NAMALWA (cell line): ENCODE measurements around the gene STATH.
"Not testable (repeated sequence)": the region's sequence is repeated elsewhere in the genome, so short reads cannot be mapped to it uniquely, and the experiment has no call there.

Experiments
- DNase-seq: peaks from one replicate; pipeline ENCODE4 v3.0.0-alpha.2; 2015; ENCODE audit warnings: low spot score

STATH gene, protein sequence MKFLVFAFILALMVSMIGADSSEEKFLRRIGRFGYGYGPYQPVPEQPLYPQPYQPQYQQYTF

DNA sequence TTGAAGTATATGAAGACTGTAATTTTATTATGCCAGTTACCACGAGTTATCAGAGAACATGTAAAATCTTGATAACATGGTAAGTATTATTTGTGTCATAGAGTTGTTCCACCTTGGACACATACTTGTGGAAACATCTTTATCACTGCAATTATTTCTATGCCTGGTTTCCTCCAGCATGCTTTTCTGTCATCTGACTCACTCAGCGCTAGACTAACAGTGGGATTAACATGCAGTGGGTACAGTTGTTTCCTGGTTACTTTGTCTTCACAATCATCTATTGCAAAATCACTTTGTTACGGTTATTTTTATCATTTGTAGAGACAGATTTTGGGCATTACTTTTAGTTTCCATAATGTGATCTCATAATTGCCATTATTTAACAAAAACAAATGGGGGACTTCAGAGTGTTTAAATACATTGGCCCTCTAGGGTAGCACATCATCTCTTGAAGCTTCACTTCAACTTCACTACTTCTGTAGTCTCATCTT lies at the start of gene STATH:
STATH (plus strand) TSS at position 441 of the 491 bp plus-strand sequence. CDS start 2,472 bp downstream, outside the sequence.
- DNase-seq, result no peak

DNA sequence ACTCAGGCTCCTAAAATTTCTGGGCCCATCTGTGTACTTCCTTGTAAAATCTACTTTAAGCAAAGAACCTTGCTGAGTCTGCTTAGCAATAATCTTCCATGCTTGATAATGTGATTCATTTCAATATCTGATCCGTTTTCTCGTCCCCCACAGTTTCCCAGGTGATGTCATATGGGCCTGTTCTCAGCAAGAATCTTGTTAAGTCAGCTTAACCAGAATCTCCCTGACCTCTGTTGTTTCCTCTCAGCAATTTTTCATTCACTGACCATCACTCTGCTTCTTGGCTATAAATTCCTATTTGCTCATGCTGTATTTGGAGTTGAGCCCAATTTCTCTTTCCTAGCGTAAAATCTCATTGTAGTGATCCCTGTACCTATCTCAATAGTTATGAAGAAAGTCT lies 44.2 kb upstream of the STATH start:
- DNase-seq, result no peak

DNA sequence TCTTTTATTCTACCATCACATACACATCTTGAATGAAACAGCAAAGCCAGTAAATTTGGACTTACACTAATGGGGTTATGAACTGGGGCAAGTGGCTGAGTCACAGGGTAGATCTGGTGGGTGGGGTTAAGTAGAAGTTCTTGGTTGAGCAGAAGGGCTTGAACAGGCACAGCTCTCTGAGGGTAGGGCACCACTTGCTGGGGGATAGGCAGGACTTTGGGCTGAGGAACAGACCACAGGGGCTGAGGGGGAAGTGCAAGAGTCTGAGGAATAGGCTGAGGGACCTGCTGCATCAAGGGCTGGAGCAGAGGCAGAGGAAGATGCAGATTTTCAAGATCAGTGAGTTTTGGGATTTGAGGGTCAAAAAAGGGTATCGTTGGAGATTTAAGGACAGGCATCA lies 38.6 kb upstream of the STATH start:
- no peak for DNase-seq

DNA sequence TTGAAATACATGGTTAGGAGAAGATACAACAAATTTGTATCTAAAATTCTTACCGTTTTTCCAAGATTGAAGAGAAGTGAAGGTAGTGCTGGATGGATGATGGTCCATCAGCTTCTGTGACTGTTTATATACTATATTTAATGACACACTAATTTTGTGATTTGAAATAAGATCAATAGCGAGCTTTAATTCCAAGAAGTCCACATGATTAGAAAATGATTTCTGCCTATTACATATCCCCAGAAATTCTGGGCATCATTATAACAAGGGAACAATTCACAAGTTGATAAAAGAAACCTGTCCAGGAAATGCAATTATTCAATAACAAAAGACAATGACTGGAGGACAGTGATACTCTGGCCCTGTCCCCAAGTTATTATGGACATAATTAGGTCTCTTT lies 30.1 kb upstream of the STATH start, which contains the start of gene CSN2:
CSN2 (minus strand) TSS at position 101 of the 400 bp plus-strand sequence. CDS start 4,733 bp downstream, outside the sequence.
- no peak for DNase-seq

DNA sequence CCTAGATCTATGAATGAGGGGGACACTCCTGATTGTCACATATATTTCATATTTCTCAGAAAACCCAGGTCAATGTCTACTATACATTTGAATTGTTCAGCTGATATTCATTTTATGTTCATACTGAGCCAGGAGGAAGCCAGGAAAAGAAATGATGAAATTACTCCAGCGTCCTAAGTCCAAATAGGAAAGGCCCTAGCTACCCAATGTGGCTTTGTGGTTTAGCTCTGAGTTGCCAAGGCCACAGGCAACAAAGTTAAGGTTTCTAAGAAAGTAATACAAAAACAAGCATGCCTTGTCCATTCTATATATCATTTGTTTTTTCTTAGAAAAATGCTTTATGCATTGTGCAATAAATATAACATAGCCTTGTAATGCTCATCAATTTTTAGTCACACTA lies 25.7 kb upstream of the STATH start:
- no peak for DNase-seq

DNA sequence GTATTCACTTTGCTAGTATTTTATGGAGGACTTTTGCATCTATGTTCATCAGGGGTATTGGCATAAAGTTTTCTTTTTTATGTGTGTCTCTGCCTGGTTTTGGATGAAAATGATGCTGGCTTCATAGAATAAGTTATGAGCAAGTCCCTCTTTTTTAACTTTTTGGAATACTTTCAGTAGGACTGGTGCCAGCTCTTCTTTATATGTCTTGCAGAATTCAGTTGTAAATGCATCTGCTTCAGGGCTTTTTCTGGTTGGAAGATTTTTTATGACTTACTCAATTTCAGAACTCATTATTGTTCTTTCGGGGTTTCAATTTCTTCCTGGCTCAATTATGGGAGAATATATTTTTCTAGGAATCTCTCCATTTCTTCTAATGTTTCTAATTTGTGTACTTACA lies 21.1 kb upstream of the STATH start:
- DNase-seq, result no peak

DNA sequence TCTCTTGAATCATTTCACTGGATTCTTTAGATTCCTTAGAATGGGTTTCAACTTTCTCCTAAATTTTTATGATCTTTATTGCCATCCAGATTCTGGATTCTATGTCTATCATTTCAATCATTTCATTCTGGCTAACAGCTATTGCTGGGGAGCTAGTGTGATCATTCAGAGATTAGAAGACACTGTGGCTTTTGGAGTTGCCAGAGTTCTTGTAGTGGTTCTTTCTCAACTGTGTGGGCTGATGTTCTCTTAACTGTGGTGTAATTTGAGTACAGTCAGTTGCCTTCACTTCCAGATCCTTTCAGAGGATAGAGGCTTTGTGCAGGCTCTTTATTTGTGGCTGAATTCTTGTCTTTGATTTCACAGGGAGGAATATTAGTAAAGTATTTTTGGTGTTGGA lies 18.2 kb upstream of the STATH start:
- no peak for DNase-seq

DNA sequence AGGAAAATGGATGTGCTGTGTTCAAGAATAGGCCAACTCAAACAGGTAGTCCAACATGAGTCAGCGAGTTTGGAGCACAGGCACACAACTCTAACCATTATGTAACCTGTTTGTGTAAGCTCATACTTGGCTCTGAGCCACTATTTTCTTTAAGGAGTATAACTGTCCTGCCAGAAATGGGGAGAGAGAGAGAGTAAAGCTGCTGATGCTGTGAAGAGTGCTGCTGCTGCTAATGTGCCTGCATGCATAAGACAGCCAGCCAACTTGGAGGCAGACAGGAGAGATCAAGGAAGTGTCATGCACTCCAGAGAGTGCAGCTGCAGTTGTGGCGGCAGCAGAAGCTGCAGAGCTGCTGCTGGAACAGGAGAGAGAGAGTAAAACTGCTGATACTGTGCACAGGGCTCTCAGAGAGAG lies 11.7 kb upstream of the STATH start:
- DNase-seq, result no peak

DNA sequence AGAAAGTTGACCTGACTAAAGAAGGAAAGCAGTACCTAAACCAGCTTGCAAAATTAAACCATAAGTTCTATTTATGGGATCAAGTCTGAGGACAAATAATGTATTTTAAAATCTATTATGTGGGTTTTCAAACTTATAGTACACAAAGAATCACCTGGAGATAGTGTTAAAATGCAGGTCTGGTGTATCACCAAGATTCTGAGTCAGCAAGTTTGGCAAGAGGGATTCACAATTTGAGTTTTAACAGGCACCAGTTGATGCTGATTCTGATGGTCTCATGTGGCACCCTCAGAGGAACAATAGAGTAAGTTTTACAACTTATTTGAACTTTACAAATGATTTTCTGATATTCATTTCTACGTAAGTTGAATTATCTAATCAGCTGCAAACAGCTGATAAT lies 9.1 kb upstream of the STATH start:
- DNase-seq, result no peak

DNA sequence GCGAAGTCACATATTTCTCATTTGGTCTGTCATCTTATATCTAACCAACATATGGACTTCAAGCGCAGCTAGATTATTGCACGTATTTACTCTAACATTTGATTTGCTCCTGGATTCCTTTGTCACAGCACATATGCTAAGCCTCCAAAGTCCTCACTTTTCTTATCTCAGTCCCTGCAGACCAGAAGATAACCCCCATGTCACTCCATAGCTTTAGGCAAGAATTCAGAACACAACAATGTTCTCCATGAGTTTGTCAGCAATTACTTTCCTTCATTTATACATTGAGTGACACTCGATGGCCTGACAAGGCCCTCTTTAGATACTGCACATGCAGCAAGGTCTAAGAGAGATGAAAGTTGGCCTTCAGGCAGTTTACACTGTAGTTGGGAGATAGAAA lies 4.8 kb upstream of the STATH start:
- DNase-seq, result no peak

DNA sequence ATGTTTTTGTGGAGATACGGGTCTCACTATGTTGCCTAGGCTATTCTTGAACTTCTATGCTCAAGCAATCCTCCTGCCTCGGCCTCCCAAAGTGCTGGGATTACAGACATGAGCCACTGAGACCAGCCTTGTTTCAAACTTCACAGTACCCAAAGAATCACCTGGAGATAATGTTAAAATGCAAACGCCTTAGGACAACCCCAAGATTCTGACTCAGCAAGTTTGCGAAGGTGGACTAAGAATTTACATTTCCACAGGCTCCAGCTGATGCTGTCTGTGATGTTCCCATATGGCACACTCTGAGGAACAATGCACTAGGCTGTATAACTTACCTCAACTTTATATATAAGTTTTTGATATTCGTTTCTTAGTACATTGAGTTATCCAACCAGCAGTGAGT lies 984 bp upstream of the STATH start:
- no peak for DNase-seq

DNA sequence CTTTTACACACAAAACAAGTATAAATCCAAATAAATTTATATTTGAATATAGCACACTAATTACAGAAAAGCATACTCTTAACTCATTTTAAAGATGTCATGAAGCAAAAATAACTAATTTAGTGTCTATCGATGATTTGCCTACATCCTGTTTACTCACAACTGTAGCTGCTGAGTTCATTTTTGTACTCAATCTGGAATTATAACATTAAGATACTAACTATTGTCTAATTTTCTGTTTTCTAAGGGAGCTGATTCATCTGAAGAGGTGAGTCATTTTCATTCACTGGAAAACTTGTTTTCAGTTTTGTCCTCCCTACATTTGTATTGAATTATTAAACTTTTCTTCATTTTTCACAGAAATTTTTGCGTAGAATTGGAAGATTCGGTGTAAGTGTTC lies 3.7 kb downstream of the STATH start:
- DNase-seq, result no peak

DNA sequence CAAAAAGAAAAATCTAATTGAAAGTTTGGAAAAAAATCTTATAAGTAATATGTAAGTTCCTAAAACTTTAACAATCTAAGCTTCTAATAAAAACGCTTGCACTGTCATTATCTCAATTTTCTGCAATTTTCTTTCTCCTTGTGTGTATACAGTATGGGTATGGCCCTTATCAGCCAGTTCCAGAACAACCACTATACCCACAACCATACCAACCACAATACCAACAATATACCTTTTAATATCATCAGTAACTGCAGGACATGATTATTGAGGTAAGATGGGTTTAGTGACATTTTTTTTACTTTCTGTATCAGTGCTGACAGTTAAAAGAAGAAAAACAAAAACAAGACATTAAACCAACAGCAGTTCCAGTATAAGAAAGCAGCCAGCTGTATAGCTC lies 4.9 kb downstream of the STATH start:
- DNase-seq, result no peak

DNA sequence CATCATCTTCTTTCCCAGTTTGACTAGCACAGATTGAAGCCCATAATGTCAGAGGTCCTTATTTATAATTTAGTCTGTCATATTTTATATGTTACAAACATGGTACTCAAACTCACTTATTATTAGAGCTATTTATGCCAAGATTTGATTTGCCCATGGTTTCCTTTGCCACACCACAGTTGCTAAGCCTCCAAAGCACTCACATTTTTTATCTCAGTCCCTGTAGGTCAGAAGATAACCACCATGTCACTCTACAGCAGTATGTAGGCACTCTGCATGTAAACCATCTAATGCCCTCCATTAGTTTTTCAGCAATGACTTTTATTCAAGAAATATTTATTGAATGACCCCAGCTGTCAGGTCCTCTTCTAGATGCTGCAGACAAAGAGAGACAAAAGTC lies 6.7 kb downstream of the STATH start:
- DNase-seq, result no peak

DNA sequence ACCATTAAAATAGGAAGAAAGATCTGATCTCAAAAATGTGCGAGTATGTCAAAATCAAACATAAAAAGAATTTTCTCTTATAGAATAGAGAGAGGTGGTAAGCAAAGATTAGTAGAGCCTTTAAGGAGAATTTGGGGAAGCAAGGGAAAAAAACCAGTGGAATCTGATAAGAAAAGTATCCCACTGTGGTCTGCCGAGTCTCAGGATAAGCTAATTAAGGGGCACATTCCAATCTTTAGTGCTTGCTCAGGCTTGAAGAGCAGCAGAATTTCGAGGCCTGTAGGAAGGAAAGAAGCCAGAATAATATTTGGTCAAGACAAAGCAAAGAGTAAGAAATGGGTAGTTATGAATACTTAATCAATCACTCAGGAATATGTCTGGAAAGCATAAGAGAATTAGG lies 13.0 kb downstream of the STATH start:
- no peak for DNase-seq

DNA sequence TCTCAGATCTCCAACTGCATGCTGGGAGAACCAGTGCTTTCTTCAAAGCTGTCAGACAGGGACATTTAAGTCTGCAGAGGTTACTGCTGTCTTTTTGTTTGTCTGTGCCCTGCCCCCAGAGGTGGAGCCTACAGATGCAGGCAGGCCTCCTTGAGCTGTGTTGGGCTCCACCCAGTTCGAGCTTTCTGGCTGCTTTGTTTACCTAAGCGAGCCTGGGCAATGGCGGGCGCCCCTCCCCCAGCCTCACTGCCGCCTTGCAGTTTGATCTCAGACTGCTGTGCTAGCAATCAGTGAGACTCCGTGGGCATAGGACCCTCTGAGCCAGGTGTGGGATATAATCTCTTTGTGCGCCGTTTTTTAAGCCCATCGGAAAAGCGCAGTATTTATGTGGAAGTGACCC lies 23.2 kb downstream of the STATH start:
- DNase-seq, result not testable (repeated sequence)

DNA sequence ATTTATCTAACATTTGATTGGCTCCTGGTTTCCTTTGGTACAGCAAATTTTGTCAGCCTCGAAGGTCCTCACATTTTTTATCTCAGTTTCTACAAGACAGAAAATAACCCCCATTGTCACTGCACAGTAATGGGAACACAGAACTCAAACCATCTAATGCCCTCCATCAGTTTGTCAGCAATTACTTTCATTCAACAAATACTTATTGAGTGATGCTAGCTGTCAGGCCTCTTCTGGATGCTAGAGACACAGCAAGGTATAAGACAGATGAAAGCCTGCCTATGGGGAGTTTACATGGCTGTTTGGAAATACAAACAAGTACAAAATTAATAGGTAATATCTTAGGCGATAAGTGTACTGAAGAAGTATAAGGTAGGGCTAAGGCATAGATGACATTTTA lies 27.5 kb downstream of the STATH start:
- DNase-seq, result no peak

DNA sequence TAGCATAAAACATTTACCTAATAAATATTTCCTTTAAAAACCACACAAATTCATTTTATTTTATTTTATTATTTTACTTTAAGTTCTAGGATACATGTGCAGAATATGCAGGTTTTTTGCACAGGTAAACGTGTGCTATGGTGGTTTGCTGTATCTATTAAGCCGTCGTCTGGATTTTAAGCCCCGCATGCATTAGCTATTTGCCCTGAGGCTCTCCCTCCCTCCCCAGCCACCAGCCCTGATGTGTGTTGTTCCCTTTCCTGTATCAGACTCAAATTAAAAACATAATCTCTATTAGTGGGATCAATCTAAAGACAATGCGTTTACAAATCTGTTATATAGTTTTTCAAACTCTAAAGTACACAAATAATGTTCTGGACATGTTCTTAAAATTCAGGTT lies 31.2 kb downstream of the STATH start:
- no peak for DNase-seq

DNA sequence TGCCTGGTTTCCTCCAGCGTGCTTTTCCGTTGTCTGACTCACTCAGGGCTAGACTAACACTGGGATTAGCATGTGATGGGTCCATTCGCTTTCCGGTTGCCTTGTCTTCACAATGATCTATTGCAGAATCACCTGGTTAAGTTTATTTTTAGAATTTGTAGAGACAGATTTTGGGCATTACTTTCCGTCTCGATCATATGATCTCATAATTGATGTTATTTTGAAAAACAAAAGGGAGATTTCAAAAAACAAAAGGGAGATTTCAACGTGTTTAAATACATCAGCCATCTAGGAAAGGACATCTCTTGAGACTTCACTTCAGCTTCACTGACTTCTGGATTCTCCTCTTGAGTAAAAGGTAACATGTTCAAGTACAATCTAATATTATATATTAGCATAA lies 32.4 kb downstream of the STATH start, which contains the start of gene HTN3:
HTN3 (plus strand) TSS at position 301 of the 400 bp plus-strand sequence. CDS start 2,282 bp downstream, outside the sequence.
- not testable (repeated sequence) for DNase-seq

DNA sequence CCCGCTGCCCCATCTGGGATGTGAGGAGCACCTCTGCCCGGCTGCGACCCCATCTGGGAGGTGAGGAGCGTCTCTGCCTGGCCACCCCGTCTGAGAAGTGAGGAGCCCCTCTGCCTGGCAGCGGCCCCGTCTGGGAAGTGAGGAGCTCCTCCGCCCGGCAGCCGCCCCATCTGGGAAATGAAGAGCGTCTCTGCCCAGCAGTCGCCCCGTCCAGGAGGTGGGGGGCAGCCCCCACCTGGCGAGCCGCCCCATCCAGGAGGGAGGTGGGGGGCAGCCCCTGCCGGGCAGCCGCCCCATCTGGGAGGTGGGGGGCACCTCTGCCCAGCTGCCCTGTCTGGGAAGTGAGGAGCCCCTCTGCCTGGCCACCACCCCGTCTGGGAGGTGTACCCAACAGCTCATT lies 41.8 kb downstream of the STATH start:
- DNase-seq, result not testable (repeated sequence)

DNA sequence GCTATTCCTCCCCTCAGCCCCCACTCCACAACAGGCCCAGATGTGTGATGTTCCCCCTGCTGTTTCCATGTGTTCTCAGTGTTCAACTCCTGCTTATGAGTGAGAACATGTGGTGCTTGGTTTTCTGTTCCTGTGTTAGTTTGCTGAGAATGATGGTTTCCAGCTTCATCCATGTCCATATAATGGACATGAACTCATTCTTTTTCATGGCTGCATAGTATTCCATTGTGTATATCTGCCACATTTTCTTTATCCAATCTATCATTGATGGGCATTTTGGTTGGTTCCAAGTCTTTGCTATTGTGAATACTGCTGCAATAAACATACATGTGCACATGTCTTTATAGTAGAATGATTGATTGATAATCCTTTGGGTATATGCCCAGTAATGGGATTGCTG lies 44.2 kb downstream of the STATH start:
- not testable (repeated sequence) for DNase-seq

DNA sequence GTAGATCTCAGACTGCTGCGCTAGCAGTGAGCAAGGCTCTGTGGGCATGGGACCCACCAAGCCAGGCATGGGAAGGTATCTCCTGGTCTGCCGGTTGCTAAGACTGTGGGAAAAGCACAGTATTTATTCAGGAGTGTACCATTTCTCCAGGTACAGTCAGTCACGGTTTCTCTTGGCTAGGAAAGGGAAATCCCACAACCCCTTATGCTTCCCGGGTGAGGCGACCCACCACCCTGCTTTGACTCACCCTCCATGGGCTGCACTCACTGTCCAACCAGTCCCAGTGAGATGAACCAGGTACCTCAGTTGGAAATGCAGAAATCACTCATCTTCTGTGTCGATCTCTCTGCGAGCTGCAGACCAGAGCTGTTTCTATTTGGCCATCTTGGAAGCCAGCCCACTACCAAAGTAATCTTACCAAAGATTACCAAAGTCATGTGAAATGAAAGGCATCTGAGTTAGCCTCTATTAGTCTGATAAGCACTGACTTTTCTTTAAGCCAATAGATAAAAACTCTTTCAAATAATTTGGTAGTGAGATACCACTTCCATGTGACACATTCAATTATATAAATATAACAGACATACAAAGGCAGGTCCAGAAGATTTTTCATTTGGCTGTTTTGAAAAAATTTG lies 46.0 kb downstream of the STATH start:
- no peak for DNase-seq

DNA sequence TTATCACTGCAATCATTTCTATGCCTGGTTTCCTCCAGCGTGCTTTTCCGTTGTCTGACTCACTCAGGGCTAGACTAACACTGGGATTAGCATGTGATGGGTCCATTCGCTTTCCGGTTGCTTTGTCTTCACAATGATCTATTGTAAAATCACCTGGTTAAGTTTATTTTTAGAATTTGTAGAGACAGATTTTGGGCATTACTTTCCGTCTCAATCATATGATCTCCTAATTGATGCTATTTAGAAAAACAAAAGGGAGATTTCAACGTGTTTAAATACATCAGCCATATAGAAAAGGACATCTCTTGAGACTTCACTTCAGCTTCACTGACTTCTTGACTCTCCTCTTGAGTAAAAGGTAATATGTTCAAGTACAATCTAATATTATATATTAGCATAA lies 54.4 kb downstream of the STATH start, which contains the start of gene HTN1:
HTN1 (plus strand) TSS at position 301 of the 400 bp plus-strand sequence. CDS start 2,639 bp downstream, outside the sequence.
- DNase-seq, result not testable (repeated sequence)
